ENCODE results near the gene DNPEP.

DNA sequence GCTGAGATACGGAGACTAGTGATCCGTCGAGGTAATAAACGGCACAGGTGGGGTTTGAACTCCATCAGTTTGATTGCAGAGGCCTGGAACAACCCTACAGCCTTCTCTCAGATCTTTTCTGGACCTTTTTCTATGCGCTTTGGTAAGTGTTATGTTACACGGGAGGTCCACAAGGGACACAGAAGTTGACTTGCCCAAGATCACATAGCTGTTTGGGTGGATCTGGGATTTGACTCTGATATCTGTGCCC is 1.1 kb upstream of the DNPEP start:
- TF ChIP-seq, protein P1, sequence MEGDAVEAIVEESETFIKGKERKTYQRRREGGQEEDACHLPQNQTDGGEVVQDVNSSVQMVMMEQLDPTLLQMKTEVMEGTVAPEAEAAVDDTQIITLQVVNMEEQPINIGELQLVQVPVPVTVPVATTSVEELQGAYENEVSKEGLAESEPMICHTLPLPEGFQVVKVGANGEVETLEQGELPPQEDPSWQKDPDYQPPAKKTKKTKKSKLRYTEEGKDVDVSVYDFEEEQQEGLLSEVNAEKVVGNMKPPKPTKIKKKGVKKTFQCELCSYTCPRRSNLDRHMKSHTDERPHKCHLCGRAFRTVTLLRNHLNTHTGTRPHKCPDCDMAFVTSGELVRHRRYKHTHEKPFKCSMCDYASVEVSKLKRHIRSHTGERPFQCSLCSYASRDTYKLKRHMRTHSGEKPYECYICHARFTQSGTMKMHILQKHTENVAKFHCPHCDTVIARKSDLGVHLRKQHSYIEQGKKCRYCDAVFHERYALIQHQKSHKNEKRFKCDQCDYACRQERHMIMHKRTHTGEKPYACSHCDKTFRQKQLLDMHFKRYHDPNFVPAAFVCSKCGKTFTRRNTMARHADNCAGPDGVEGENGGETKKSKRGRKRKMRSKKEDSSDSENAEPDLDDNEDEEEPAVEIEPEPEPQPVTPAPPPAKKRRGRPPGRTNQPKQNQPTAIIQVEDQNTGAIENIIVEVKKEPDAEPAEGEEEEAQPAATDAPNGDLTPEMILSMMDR (IDR thresholded peaks at IDR 0.05): no peak
- TF ChIP-seq POLR2A (IDR thresholded peaks at IDR 0.05): no peak

Measured in thyroid gland (tissue), 4 donors.